Kidney tubule cell (primary cell): ENCODE results near the gene IFI35.
"Not testable (repeated sequence)": the region's sequence is repeated elsewhere in the genome, so short reads cannot be mapped to it uniquely, and the experiment has no call there.

Source experiments
- DNase-seq: peaks from one replicate; pipeline ENCODE4 v3.0.0-alpha.2; 2018; ENCODE audit warnings: low spot score

The IFI35 gene

GRCh38 chr17:43006639-43007551 lies at the start of gene IFI35:
Gene IFI35, plus strand, starts transcription at chr17:43006784. Its CDS starts 164 bp downstream, at chr17:43006948.
- DNase-seq: peak; percentile 86

GRCh38 chr17:42964161-42964932 lies 42.2 kb upstream of the IFI35 start, which contains the start of gene AARSD1:
Gene AARSD1, minus strand, starts transcription at chr17:42964454. Its CDS starts 14 bp downstream, at chr17:42964440.
- DNase-seq: peak; percentile 94

GRCh38 chr17:42967925-42968324 lies 38.7 kb upstream of the IFI35 start:
- no peak for DNase-seq

GRCh38 chr17:42969001-42969581 lies 37.5 kb upstream of the IFI35 start:
- DNase-seq: peak; percentile 57

GRCh38 chr17:42971589-42971988 lies 35.0 kb upstream of the IFI35 start:
- no peak for DNase-seq

GRCh38 chr17:42973323-42973722 lies 33.3 kb upstream of the IFI35 start:
- not testable (repeated sequence) for DNase-seq

GRCh38 chr17:42975265-42975664 lies 31.3 kb upstream of the IFI35 start:
- no peak for DNase-seq

GRCh38 chr17:42975701-42976100 lies 30.9 kb upstream of the IFI35 start:
- DNase-seq: not testable (repeated sequence)

GRCh38 chr17:42979511-42980273 lies 26.9 kb upstream of the IFI35 start, which contains the start of gene PTGES3L:
Gene PTGES3L, minus strand, starts transcription at chr17:42980080. Its CDS starts 27 bp downstream, at chr17:42980053.
- DNase-seq: peak; percentile 59

GRCh38 chr17:42980274-42980765 lies 26.3 kb upstream of the IFI35 start, which contains the start of gene RUNDC1:
Gene RUNDC1, plus strand, starts transcription at chr17:42980565. Its CDS starts 12 bp downstream, at chr17:42980577.
- peak; percentile 91 for DNase-seq

GRCh38 chr17:42980766-42981397 lies 25.7 kb upstream of the IFI35 start:
- DNase-seq: peak; percentile 74

GRCh38 chr17:42982266-42982665 lies 24.3 kb upstream of the IFI35 start:
- DNase-seq: no peak

- DNase-seq: no peak
These were observed 21.4 kb upstream of the IFI35 start for GRCh38 chr17:42985225-42985624.

GRCh38 chr17:42989141-42989540 lies 17.4 kb upstream of the IFI35 start:
- peak; percentile 68 for DNase-seq

- DNase-seq: peak; percentile 76
These were observed 16.6 kb upstream of the IFI35 start for GRCh38 chr17:42989726-42990652.

GRCh38 chr17:42991471-42991870 lies 15.1 kb upstream of the IFI35 start:
- DNase-seq: no peak

GRCh38 chr17:42992872-42993271 lies 13.7 kb upstream of the IFI35 start:
- DNase-seq: no peak

- DNase-seq: not testable (repeated sequence)
These were observed 12.7 kb upstream of the IFI35 start for GRCh38 chr17:42993913-42994312.

GRCh38 chr17:42997390-42997983 lies 9.1 kb upstream of the IFI35 start:
- no peak for DNase-seq
